22Rv1 (cell line): ENCODE results near the gene SCARF2.
"Not testable (repeated sequence)": the region's sequence is repeated elsewhere in the genome, so short reads cannot be mapped to it uniquely, and the experiment has no call there.

Source experiments
- CTCF ChIP-seq: fragments of 450-650 bp; IDR thresholded peaks from 2 replicates; pipeline ENCODE4 v1.5.1; 2017; ENCODE audit warnings: mild to moderate bottlenecking
- ZFX ChIP-seq: fragments of 450-650 bp; IDR thresholded peaks from 2 replicates; pipeline ENCODE4 v1.6.1; 2017; ENCODE audit warnings: antibody characterized with exemption, borderline replicate concordance

GRCh38 chr22:20415699-20416098 lies 21.9 kb downstream of the SCARF2 start:
- not testable (repeated sequence) for TF ChIP-seq CTCF, ZFX
